GM21515 (cell line): ENCODE measurements around the gene GP5.

Experiments used
- ATAC-seq: cut with Tn5 transposase; IDR thresholded peaks from one replicate; pipeline ENCODE4 v1.9.1; 2021; ENCODE audit not compliant: unreplicated experiment

The GP5 gene

GRCh38 chr3:194399166-194399565 is at the start of gene GP5:
TSS of gene GP5 (minus strand) at chr3:194399266. CDS start at chr3:194398282, 984 bp downstream.
- no peak for ATAC-seq

GRCh38 chr3:194447657-194448056 is 48.6 kb upstream of the GP5 start:
- no peak for ATAC-seq

GRCh38 chr3:194447161-194447560 is 48.1 kb upstream of the GP5 start:
- ATAC-seq = no peak

- ATAC-seq = no peak
These were observed 47.7 kb upstream of the GP5 start for GRCh38 chr3:194446754-194447153.

GRCh38 chr3:194446172-194446571 is 47.1 kb upstream of the GP5 start:
- ATAC-seq = no peak

- no peak for ATAC-seq
These were observed 44.8 kb upstream of the GP5 start for GRCh38 chr3:194443901-194444300.

- no peak for ATAC-seq
These were observed 41.7 kb upstream of the GP5 start for GRCh38 chr3:194440756-194441155.

GRCh38 chr3:194439881-194440550 is 41.0 kb upstream of the GP5 start:
- ATAC-seq = no peak

GRCh38 chr3:194434503-194434902 is 35.4 kb upstream of the GP5 start:
- ATAC-seq = no peak

- ATAC-seq = no peak
These were observed 32.5 kb upstream of the GP5 start for GRCh38 chr3:194431554-194431953.

- ATAC-seq = no peak
These were observed 26.3 kb upstream of the GP5 start for GRCh38 chr3:194425399-194425798.

- ATAC-seq = no peak
These were observed 25.9 kb upstream of the GP5 start for GRCh38 chr3:194424953-194425352.

GRCh38 chr3:194424373-194424772 is 25.3 kb upstream of the GP5 start:
- no peak for ATAC-seq

GRCh38 chr3:194423317-194423716 is 24.3 kb upstream of the GP5 start:
- ATAC-seq = no peak

- no peak for ATAC-seq
These were observed 23.1 kb upstream of the GP5 start for GRCh38 chr3:194422188-194422587.

GRCh38 chr3:194418671-194419070 is 19.6 kb upstream of the GP5 start:
- ATAC-seq = no peak

- no peak for ATAC-seq
These were observed 8.4 kb upstream of the GP5 start for GRCh38 chr3:194407423-194407822.

- no peak for ATAC-seq
These were observed 6.7 kb upstream of the GP5 start for GRCh38 chr3:194405766-194406165.

GRCh38 chr3:194404365-194405140 is 5.5 kb upstream of the GP5 start:
- ATAC-seq = no peak

- ATAC-seq = no peak
These were observed 2.8 kb upstream of the GP5 start for GRCh38 chr3:194401868-194402329.

- ATAC-seq = no peak
These were observed 2.3 kb upstream of the GP5 start for GRCh38 chr3:194401346-194401745.

- no peak for ATAC-seq
These were observed 877 bp upstream of the GP5 start for GRCh38 chr3:194399874-194400411.
